Psoas muscle (tissue), 8 donors: ENCODE measurements around the gene CST9L. TPM values are rescaled to one million over a fixed set of nuclear protein-coding genes. Genes with fewer than 3 reads are reported as not detected.

Experiments
- ATAC-seq, 4 donors: fragments of 200-7000 bp; cut with Tn5 transposase; one replicate each; pipeline ENCODE4 v1.9.1; 2020; ENCODE audit warnings: moderate library complexity in 3 of 4, mild to moderate bottlenecking in 2 of 4
- DNase-seq, 2 donors: peaks; one replicate each; pipeline ENCODE4 v3.0.0-alpha.2; 2020
- H3K27ac ChIP-seq: fragments of 200-600 bp; one replicate; pipeline ENCODE4 v1.8.0; 2022
- H3K27me3 ChIP-seq, 3 donors: fragments of 200-600 bp in 1 of 3; one replicate each; pipeline versions ENCODE4 v1.6.1 to v1.8.0; 2013 to 2022; ENCODE audit warnings: low read length in 2 of 3, mild to moderate bottlenecking in 2 of 3, moderate library complexity in 1 of 3; ENCODE audit not compliant: insufficient read depth in 3 of 3
- H3K36me3 ChIP-seq, 2 donors: fragments of 200-600 bp in 1 of 2; one replicate each; pipeline versions ENCODE4 v1.6.1 to v1.8.0; 2013 to 2022; ENCODE audit warnings: low read depth in 1 of 2, mild to moderate bottlenecking in 1 of 2, moderate library complexity in 1 of 2; ENCODE audit not compliant: insufficient read depth in 1 of 2
- H3K4me1 ChIP-seq: fragments of 200-600 bp; one replicate; pipeline ENCODE4 v1.8.0; 2022
- H3K4me3 ChIP-seq: fragments of 200-600 bp; one replicate; pipeline ENCODE4 v1.8.0; 2022; ENCODE audit warnings: mild to moderate bottlenecking
- H3K9me3 ChIP-seq: fragments of 200-600 bp; one replicate; pipeline ENCODE4 v1.8.0; 2022
- WGBS, 3 donors: extraction: QIAGEN DNeasy Blood & Tissue Kit; methylation state at CpG; one replicate each; pipeline versions ENCODE4 v1.1.6 to v1.1.7; 2013; 5-methylcytosine and 5-hydroxymethylcytosine counted together
- intact Hi-C, 2 donors: fragments of 100-400 bp; cut with DNase I; formaldehyde crosslinking; loops; one replicate each; pipeline versions ENCODE4 v1.11.0 to v1.14.2; 2022
- polyA plus RNA-seq, 3 donors: library from polyadenylated mRNA; stranded (reverse); fragments of 200-250 nt; gene quantifications; one replicate each; pipeline ENCODE4 v1.2.3, GENCODE V29; 2013
- total RNA-seq, 4 donors: library from RNA; stranded (reverse); fragmentation: NEBNext Ultra II Directional in 2 of 4; extraction: Animal tissue kit (Norgen Biotek cat#: 25700) in 2 of 4; gene quantifications; one replicate each; pipeline versions ENCODE4 v1.2.1 to v1.2.4, GENCODE V29; 2021 to 2023
- TF ChIP-seq, protein P1 (sequence below): fragments of 200-600 bp; IDR thresholded peaks from one replicate; pipeline ENCODE4 v1.8.0; 2022; ENCODE audit warnings: antibody characterized with exemption
- donor health status: healthy with polysubstance abuse.
- donor health status: DM: no; HTN: no; CAD: no; lungs with moderate emphysema.
- donor health status: Bipolar disorder and iron deficiency.
- donor health status: healthy.
- donor health status: DM: yes; HTN: yes; CAD: no.
- donor health status: DM: no; HTN: no; CAD: no.
- donor health status: DM: no; HTN: no; CAD: no.
- donor health status: DM: yes; HTN: yes; CAD: no.

The CST9L gene
- total and polyA plus RNA-seq, 7 donors = not detected

- H3K36me3 ChIP-seq = no peaks in the 10 kb centered on the region
- no peaks in the 10 kb centered on the region for H3K9me3 ChIP-seq
- H3K4me1 ChIP-seq = no peaks in the 10 kb centered on the region
- WGBS, 3 donors = 90 to 95% (median 93%) methylated on average over 5 of the region's 5 CpGs
- DNase-seq (no peak), ATAC-seq (no peak)
- intact Hi-C loops = loop anchor here (5.0 to 10.0 kb wide), 2 partner anchors 167 to 265 kb away; no protein-coding TSS in a partner anchor
- no peak overlapping the region for H3K27ac ChIP-seq
- no peak overlapping the region for H3K4me3 ChIP-seq
- H3K27me3 ChIP-seq = no peaks in the 10 kb centered on the region
- TF ChIP-seq, protein P1, sequence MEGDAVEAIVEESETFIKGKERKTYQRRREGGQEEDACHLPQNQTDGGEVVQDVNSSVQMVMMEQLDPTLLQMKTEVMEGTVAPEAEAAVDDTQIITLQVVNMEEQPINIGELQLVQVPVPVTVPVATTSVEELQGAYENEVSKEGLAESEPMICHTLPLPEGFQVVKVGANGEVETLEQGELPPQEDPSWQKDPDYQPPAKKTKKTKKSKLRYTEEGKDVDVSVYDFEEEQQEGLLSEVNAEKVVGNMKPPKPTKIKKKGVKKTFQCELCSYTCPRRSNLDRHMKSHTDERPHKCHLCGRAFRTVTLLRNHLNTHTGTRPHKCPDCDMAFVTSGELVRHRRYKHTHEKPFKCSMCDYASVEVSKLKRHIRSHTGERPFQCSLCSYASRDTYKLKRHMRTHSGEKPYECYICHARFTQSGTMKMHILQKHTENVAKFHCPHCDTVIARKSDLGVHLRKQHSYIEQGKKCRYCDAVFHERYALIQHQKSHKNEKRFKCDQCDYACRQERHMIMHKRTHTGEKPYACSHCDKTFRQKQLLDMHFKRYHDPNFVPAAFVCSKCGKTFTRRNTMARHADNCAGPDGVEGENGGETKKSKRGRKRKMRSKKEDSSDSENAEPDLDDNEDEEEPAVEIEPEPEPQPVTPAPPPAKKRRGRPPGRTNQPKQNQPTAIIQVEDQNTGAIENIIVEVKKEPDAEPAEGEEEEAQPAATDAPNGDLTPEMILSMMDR = no peak
These were observed 41.3 kb upstream of the CST9L start for GRCh38 chr20:23609486-23610109.

- Histone ChIP-seq H3K4me1 (no peaks in the 10 kb centered on the region), H3K9me3 (no peaks in the 10 kb centered on the region), H3K4me3 (no peak overlapping the region), H3K27me3 (peaks cover 0 to 3% (median 0%) of the 10 kb centered on the region in 3 donors), H3K36me3 (no peaks in the 10 kb centered on the region), H3K27ac (no peak overlapping the region)
- 63 to 78% (median 71%) methylated on average over 18 of the region's 18 CpGs for WGBS, 3 donors
- intact Hi-C loops = loop anchor here (5.0 to 10.0 kb wide), 2 partner anchors 166 to 264 kb away; no protein-coding TSS in a partner anchor
- TF ChIP-seq, protein P1 = no peak
- ATAC-seq = no peak
- DNase-seq = no peak
These were observed 40.1 kb upstream of the CST9L start for GRCh38 chr20:23608251-23608846.

DNA sequence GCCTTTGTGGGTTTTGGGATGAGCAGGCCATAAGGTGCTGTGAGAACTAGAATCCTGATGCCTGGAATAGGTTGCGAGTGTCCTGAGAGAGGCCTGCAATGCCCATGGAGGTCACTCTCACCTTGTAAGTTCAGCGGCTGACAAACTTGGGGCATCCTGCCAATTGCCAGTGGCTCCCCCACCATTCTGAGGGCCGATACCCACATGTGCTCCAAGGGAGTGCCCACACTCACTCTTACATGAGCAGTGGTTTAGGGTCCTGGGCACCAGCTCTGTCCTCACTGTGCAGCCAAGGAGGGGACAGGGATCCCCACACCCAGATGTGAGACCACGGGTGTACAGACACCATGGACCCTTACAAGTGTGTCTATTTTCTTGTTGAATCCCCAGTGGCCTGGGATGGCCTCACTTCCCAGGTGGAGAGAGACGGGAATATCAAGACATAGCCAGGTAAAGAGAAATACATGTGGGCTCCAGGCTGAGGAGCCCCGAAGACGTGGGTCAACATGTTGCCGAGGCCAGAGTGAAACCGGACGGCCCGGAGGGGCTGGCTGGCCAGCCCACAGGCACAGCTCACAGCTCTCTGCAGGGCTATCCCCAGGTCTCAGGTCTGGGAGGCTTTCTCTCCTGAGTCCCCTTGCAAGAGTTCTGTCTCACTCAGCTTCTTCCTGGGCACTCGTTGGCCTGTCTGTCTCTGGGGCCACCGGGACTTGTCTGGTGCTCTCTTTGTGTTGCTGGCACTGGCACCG lies 39.4 kb upstream of the CST9L start:
- no peaks in the 10 kb centered on the region for H3K9me3 ChIP-seq
- H3K4me1 ChIP-seq = no peaks in the 10 kb centered on the region
- no peak for DNase-seq
- intact Hi-C loops = loop anchor here (2.0 to 10.0 kb wide), 3 partner anchors 165 to 263 kb away; no protein-coding TSS in a partner anchor
- 84 to 87% (median 86%) methylated on average over 13 to 14 of the region's 14 CpGs for WGBS, 3 donors
- H3K27ac ChIP-seq = no peak overlapping the region
- H3K4me3 ChIP-seq = no peak overlapping the region
- TF ChIP-seq, protein P1 = no peak
- no peak for ATAC-seq
- H3K27me3 ChIP-seq = peaks cover 0 to 3% (median 0%) of the 10 kb centered on the region in 3 donors
- no peaks in the 10 kb centered on the region for H3K36me3 ChIP-seq

DNA sequence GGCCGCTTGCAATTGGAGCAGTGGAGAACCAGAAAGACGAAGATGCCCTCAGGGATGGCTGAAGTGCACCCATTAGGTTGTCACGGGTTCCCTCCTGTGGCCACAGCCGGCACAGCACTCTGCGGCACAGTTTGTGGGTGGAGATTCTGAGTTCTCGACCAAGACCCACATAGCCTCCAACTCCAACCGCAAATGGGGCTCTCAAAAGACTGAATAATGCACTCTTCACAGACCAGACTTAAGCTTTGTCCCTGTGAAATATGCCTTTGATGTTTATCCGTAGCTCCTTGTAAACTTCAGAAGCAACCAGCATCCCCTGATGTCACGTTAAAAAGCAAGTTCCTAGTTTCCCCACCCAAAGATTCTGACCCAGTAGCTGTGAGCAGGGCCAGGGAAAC lies 38.4 kb upstream of the CST9L start:
- ATAC-seq (peak; percentile 92 to 96 (median 94)), DNase-seq (peak; percentile 80 to 86)
- H3K36me3 ChIP-seq = no peaks in the 10 kb centered on the region
- H3K27ac ChIP-seq = no peak overlapping the region
- H3K27me3 ChIP-seq = peaks cover 0 to 3% (median 0%) of the 10 kb centered on the region in 3 donors
- intact Hi-C loops = loop anchor here (2.0 to 10.0 kb wide), 3 partner anchors 164 to 262 kb away; no protein-coding TSS in a partner anchor
- WGBS, 3 donors = 9 to 12% (median 11%) methylated on average over 9 of the region's 9 CpGs
- no peaks in the 10 kb centered on the region for H3K9me3 ChIP-seq
- H3K4me1 ChIP-seq = no peaks in the 10 kb centered on the region
- TF ChIP-seq, protein P1 = peak; percentile 86
- H3K4me3 ChIP-seq = no peak overlapping the region
